ENCODE data around the gene GORASP1.

- no peak for TF ChIP-seq CTCF (IDR thresholded peaks at IDR 0.05; ENCODE audit: low read depth, low read length, missing input control)
- no peak for TF ChIP-seq ATF3 (IDR thresholded peaks at IDR 0.05)
- TF ChIP-seq REST (IDR thresholded peaks at IDR 0.05), result no peak
These were observed 27.9 kb upstream of the GORASP1 start for GRCh38 chr3:39135170-39135805.
